SU-DHL-6 (cell line): ENCODE results near the gene PAQR4.

ENCODE experiments used
- H2AFZ ChIP-seq: fragments of 200-600 bp; sonication (generic); 2 replicates; pipeline ENCODE4 v1.6.1; 2014; ENCODE audit warnings: low read depth, mild to moderate bottlenecking, moderate library complexity, mixed read lengths, antibody characterized with exemption, low read length; ENCODE audit not compliant: severe bottlenecking
- H3F3A ChIP-seq: fragments of 200-600 bp; shearing (Covaris generic); 2 replicates; pipeline ENCODE4 v1.6.0; 2016; ENCODE audit warnings: antibody characterized with exemption, mild to moderate bottlenecking; ENCODE audit not compliant: insufficient read depth
- H3K27ac ChIP-seq: fragments of 200-600 bp; sonication (generic); 2 replicates; pipeline ENCODE4 v1.5.1; 2016; ENCODE audit warnings: low read depth, mild to moderate bottlenecking, low read length, moderate library complexity, mixed read lengths
- H3K27me3 ChIP-seq: fragments of 200-600 bp; sonication (generic), shearing (Covaris generic); 2 replicates; pipeline ENCODE4 v1.6.0; 2014; ENCODE audit warnings: mild to moderate bottlenecking, low read length
- H3K36me3 ChIP-seq: fragments of 200-600 bp; sonication (generic); 2 replicates; pipeline ENCODE4 v1.6.1; 2014; ENCODE audit warnings: mild to moderate bottlenecking, low read length, mixed read lengths
- H3K4me2 ChIP-seq: fragments of 300-600, 200-600 bp; shearing (Covaris generic), sonication (generic); 2 replicates; pipeline ENCODE4 v1.6.0; 2014; ENCODE audit warnings: low read length, low read depth, mild to moderate bottlenecking; ENCODE audit not compliant: poor library complexity, severe bottlenecking
- H3K4me3 ChIP-seq: fragments of 200-600 bp; sonication (generic); 2 replicates; pipeline ENCODE4 v1.5.1; 2014; ENCODE audit warnings: antibody characterized with exemption, low read length, mild to moderate bottlenecking, mixed read lengths; ENCODE audit not compliant: insufficient read depth, poor library complexity, severe bottlenecking
- H3K79me2 ChIP-seq: fragments of 200-600 bp; sonication (generic); 2 replicates; pipeline ENCODE4 v1.6.1; 2014; ENCODE audit warnings: mild to moderate bottlenecking, low read length, moderate library complexity; ENCODE audit not compliant: insufficient read depth
- H3K9ac ChIP-seq: fragments of 200-600 bp; sonication (generic); 2 replicates; pipeline ENCODE4 v1.7.0; 2014; ENCODE audit warnings: mild to moderate bottlenecking, low read length
- H3K9me2 ChIP-seq: fragments of 200-600 bp; sonication (generic); replicated peaks from 2 replicates; pipeline ENCODE4 v1.6.1; 2014; ENCODE audit warnings: low read length; ENCODE audit not compliant: insufficient read depth
- H3K9me3 ChIP-seq: fragments of 200-600 bp; sonication (generic); 2 replicates; pipeline ENCODE4 v1.6.1; 2014; ENCODE audit warnings: low read length, mixed read lengths; ENCODE audit not compliant: insufficient read depth
- H4K20me1 ChIP-seq: fragments of 200-600 bp; sonication (generic); 2 replicates; pipeline ENCODE4 v1.6.1; 2014; ENCODE audit warnings: low read depth, mild to moderate bottlenecking, antibody characterized with exemption, low read length, moderate library complexity, mixed read lengths
- CTCF ChIP-seq: fragments of 200-600 bp; sonication (generic); IDR thresholded peaks from one replicate; pipeline ENCODE4 v1.5.1; 2017; ENCODE audit warnings: antibody characterized with exemption, mild to moderate bottlenecking, low read length, moderate library complexity; ENCODE audit not compliant: insufficient read depth, poor library complexity, severe bottlenecking
- EZH2phosphoT487 ChIP-seq: fragments of 200-600 bp; sonication (generic), shearing (Covaris generic); conservative IDR thresholded peaks from 2 replicates; pipeline ENCODE4 v1.6.1; 2018; ENCODE audit warnings: mild to moderate bottlenecking, antibody characterized with exemption, low read length, moderate library complexity, mixed read lengths

The PAQR4 gene

GRCh38 chr16:2976673-2977072 is 7.5 kb downstream of the PAQR4 start:
- no peak overlapping the region for H3K4me2 ChIP-seq
- H3K9me3 ChIP-seq, result no peaks in the 10 kb centered on the region
- H2AFZ ChIP-seq, result no peak overlapping the region
- no peak overlapping the region for H3K9ac ChIP-seq
- peaks cover 4% of the 10 kb centered on the region; the same call in 1 of the 2 replicates for H4K20me1 ChIP-seq
- H3K4me3 ChIP-seq, result no peak overlapping the region
- TF ChIP-seq EZH2phosphoT487 (no peak), CTCF (no peak)
- H3F3A ChIP-seq, result peaks cover 28% of the 10 kb centered on the region
- no peaks in the 10 kb centered on the region for H3K36me3 ChIP-seq
- no peaks in the 10 kb centered on the region for H3K9me2 ChIP-seq
- H3K79me2 ChIP-seq, result peaks cover 23% of the 10 kb centered on the region
- no peak overlapping the region for H3K27ac ChIP-seq
- no peaks in the 10 kb centered on the region for H3K27me3 ChIP-seq

- Histone ChIP-seq H3K79me2 (peaks cover 23% of the 10 kb centered on the region), H3K27me3 (no peaks in the 10 kb centered on the region), H3K27ac (no peak overlapping the region), H3K9me3 (no peaks in the 10 kb centered on the region), H3F3A (peaks cover 28% of the 10 kb centered on the region), H2AFZ (no peak overlapping the region), H4K20me1 (no peaks in the 10 kb centered on the region), H3K4me3 (no peak overlapping the region), H3K9me2 (no peaks in the 10 kb centered on the region), H3K9ac (no peak overlapping the region; the same call in 1 of the 2 replicates), H3K4me2 (no peak overlapping the region), H3K36me3 (no peaks in the 10 kb centered on the region)
- TF ChIP-seq EZH2phosphoT487, result no peak
- TF ChIP-seq CTCF, result no peak
These were observed 8.3 kb downstream of the PAQR4 start for GRCh38 chr16:2977440-2977839.

- Histone ChIP-seq H3K27me3 (no peaks in the 10 kb centered on the region), H3K9me3 (no peaks in the 10 kb centered on the region), H2AFZ (peak overlapping the region; percentile 21), H3K36me3 (no peaks in the 10 kb centered on the region), H3K9me2 (no peaks in the 10 kb centered on the region), H3K9ac (peak overlapping the region; percentile 90), H3K4me2 (peak overlapping the region; percentile 59), H3K27ac (peak overlapping the region; percentile 80), H3K4me3 (peak overlapping the region; percentile 83), H4K20me1 (no peaks in the 10 kb centered on the region), H3K79me2 (peaks cover 23% of the 10 kb centered on the region), H3F3A (peaks cover 21% of the 10 kb centered on the region)
- TF ChIP-seq CTCF, result no peak
- no peak for TF ChIP-seq EZH2phosphoT487
These were observed 10.6 kb downstream of the PAQR4 start for GRCh38 chr16:2979669-2980226.
